HepG2 (cell line): ENCODE data around the gene TMEM184B. TPM values are rescaled to one million over a fixed set of nuclear protein-coding genes. Genes with fewer than 3 reads are reported as not detected.

Source experiments
- ISL2 ChIP-seq: sonication (generic); formaldehyde crosslinking; IDR thresholded peaks from 2 replicates; pipeline ENCODE4 v1.5.0; 2020; ENCODE audit warnings: missing genetic modification reagents
- KLF9 ChIP-seq: IDR thresholded peaks from 2 replicates; pipeline ENCODE4 v1.6.1; 2016; ENCODE audit warnings: low read depth
- NONO ChIP-seq, 2 experiments: fragments of 450-650 bp in 1 of 2; sonication (generic) in 1 of 2; formaldehyde crosslinking in 1 of 2; IDR thresholded peaks in 1 of 2; conservative IDR thresholded peaks in 1 of 2; 2 replicates each; pipeline versions ENCODE4 v1.6.1 to v1.8.0; 2017 to 2022; ENCODE audit warnings: mild to moderate bottlenecking in 1 of 2, missing genetic modification reagents in 1 of 2, moderate library complexity in 1 of 2
- ZMAT3 ChIP-seq: sonication (generic); formaldehyde crosslinking; conservative IDR thresholded peaks from 2 replicates; pipeline ENCODE4 v1.7.0; 2021; ENCODE audit warnings: missing genetic modification reagents
- polyA plus RNA-seq, 8 experiments: library from polyadenylated mRNA; depleted of rRNA in 3 of 8; stranded (reverse) in 7 of 8; unstranded in 1 of 8; fragments of >200 nt; fragmentation: Illumina TruSeq in 4 of 8; extraction: Trizol in 4 of 8; gene quantifications; 2 replicates each; pipeline versions ENCODE4 v1.2.1 to v1.2.3, GENCODE V29; 2011 to 2016; ENCODE audit warnings: low read depth in 4 of 8, missing spikeins in 1 of 8, mixed read lengths in 1 of 8; ENCODE audit not compliant: insufficient read depth in 1 of 8
- total RNA-seq, 5 experiments: library from RNA; depleted of rRNA; stranded (reverse); fragments of >200 nt; fragmentation: Illumina TruSeq; extraction: Trizol; gene quantifications; 2 replicates each; pipeline ENCODE4 v1.2.3, GENCODE V29; 2016; ENCODE audit warnings: low read depth in 1 of 5
- TF ChIP-seq, protein P1 (sequence below): sonication (generic); formaldehyde crosslinking; IDR thresholded peaks from 2 replicates; pipeline ENCODE4 v1.4.0; 2020; ENCODE audit warnings: missing genetic modification reagents
- TF ChIP-seq, protein P2 (sequence below): sonication (generic); formaldehyde crosslinking; IDR thresholded peaks from 2 replicates; pipeline ENCODE4 v1.4.0; 2020; ENCODE audit warnings: missing genetic modification reagents
- TF ChIP-seq, protein P3 (sequence below): sonication (generic); formaldehyde crosslinking; IDR thresholded peaks from 2 replicates; pipeline ENCODE4 v1.4.0; 2020; ENCODE audit warnings: mild to moderate bottlenecking, missing genetic modification reagents, borderline replicate concordance

Gene TMEM184B
- total and polyA plus RNA-seq, 2 of the 13 experiments (the other 11 are each of a cell fraction or from before 2014, with no cell fraction given), result 15.9 to 16.0 TPM

DNA sequence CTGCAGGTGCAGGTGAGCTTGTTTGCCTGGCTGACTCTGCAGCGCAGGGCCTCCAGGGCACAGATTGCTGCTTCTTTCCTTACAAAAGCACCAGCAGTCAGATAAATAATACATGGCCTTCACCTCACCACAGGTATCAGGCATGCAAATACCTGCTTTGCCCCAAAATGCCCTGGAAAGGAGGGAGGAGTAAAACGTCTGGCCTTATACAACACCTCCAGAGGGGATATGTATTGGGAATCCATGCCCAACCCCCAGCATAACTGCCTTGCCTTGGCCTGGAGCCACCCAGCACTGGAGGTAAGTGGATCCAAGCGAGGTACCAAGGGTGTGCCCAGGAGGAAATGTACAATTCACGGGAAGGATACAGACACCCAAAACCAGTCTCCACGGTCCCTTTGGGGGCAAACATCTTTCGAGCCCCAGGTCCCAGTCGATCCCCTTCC, 860 bp downstream of the TMEM184B start (continued):
- TF ChIP-seq NONO (IDR thresholded peaks at IDR 0.05) (no peak), NONO (CRISPR knock-in tag; conservative IDR thresholded peaks at IDR 0.05) (no peak), KLF9 (no peak), ISL2 (CRISPR knock-in tag) (no peak), ZMAT3 (no peak)
- TF ChIP-seq, protein P1, sequence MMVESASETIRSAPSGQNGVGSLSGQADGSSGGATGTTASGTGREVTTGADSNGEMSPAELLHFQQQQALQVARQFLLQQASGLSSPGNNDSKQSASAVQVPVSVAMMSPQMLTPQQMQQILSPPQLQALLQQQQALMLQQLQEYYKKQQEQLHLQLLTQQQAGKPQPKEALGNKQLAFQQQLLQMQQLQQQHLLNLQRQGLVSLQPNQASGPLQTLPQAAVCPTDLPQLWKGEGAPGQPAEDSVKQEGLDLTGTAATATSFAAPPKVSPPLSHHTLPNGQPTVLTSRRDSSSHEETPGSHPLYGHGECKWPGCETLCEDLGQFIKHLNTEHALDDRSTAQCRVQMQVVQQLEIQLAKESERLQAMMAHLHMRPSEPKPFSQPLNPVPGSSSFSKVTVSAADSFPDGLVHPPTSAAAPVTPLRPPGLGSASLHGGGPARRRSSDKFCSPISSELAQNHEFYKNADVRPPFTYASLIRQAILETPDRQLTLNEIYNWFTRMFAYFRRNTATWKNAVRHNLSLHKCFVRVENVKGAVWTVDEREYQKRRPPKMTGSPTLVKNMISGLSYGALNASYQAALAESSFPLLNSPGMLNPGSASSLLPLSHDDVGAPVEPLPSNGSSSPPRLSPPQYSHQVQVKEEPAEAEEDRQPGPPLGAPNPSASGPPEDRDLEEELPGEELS (CRISPR knock-in tag), result no peak
- TF ChIP-seq, protein P2, sequence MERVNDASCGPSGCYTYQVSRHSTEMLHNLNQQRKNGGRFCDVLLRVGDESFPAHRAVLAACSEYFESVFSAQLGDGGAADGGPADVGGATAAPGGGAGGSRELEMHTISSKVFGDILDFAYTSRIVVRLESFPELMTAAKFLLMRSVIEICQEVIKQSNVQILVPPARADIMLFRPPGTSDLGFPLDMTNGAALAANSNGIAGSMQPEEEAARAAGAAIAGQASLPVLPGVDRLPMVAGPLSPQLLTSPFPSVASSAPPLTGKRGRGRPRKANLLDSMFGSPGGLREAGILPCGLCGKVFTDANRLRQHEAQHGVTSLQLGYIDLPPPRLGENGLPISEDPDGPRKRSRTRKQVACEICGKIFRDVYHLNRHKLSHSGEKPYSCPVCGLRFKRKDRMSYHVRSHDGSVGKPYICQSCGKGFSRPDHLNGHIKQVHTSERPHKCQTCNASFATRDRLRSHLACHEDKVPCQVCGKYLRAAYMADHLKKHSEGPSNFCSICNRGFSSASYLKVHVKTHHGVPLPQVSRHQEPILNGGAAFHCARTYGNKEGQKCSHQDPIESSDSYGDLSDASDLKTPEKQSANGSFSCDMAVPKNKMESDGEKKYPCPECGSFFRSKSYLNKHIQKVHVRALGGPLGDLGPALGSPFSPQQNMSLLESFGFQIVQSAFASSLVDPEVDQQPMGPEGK (CRISPR knock-in tag), result no peak
- TF ChIP-seq, protein P3, sequence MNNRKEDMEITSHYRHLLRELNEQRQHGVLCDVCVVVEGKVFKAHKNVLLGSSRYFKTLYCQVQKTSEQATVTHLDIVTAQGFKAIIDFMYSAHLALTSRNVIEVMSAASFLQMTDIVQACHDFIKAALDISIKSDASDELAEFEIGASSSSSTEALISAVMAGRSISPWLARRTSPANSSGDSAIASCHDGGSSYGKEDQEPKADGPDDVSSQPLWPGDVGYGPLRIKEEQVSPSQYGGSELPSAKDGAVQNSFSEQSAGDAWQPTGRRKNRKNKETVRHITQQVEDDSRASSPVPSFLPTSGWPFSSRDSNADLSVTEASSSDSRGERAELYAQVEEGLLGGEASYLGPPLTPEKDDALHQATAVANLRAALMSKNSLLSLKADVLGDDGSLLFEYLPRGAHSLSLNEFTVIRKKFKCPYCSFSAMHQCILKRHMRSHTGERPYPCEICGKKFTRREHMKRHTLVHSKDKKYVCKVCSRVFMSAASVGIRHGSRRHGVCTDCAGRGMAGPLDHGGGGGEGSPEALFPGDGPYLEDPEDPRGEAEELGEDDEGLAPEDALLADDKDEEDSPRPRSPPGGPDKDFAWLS (CRISPR knock-in tag), result no peak
